Measurements from ENCODE around the gene ALOXE3. TPM values are rescaled to one million over a fixed set of nuclear protein-coding genes. Genes with fewer than 3 reads are reported as not detected.

The ALOXE3 gene
- total RNA-seq, 2 donors from 2014 or later = not detected

- H3K9me3 ChIP-seq = no peaks in the 10 kb centered on the region
- TF ChIP-seq CTCF (IDR thresholded peaks at IDR 0.05) = no peak
- TF ChIP-seq POLR2A (IDR thresholded peaks at IDR 0.05) = no peak
- peaks cover 0 to 16% of the 10 kb centered on the region in 2 donors for H3K27me3 ChIP-seq
- DNase-seq (no peak), ATAC-seq (no peak)
- no peak overlapping the region for H3K4me3 ChIP-seq
- intact Hi-C loops (cut with DNase I) = no loop called here
- peaks cover 43% of the 10 kb centered on the region for H3K4me1 ChIP-seq
- no peaks in the 10 kb centered on the region for H3K36me3 ChIP-seq (replicated peaks in 1 of 2; ENCODE audit: insufficient read depth in 1 of 2, low read depth in 2 of 2)
- WGBS, 2 donors = 12 to 29% methylated on average over 15 to 18 of the region's 18 CpGs
- no peak overlapping the region for H3K27ac ChIP-seq
Observed at GRCh38 chr17:8117367-8117979, 841 bp downstream of the ALOXE3 start.

- Histone ChIP-seq H3K36me3 (replicated peaks in 1 of 2; ENCODE audit: insufficient read depth in 1 of 2, low read depth in 2 of 2) (no peaks in the 10 kb centered on the region), H3K27me3 (peaks cover 0 to 11% of the 10 kb centered on the region in 2 donors), H3K4me3 (no peak overlapping the region), H3K9me3 (no peaks in the 10 kb centered on the region), H3K4me1 (peaks cover 36% of the 10 kb centered on the region), H3K27ac (no peak overlapping the region)
- DNase-seq (no peak), ATAC-seq (no peak)
- no peak for TF ChIP-seq CTCF (IDR thresholded peaks at IDR 0.05)
- TF ChIP-seq POLR2A (IDR thresholded peaks at IDR 0.05) = no peak
- 39 to 62% methylated on average over 17 to 18 of the region's 18 CpGs for WGBS, 2 donors
- intact Hi-C loops (cut with DNase I) = no loop called here
Observed at GRCh38 chr17:8116776-8117175, 1.5 kb downstream of the ALOXE3 start.

DNA sequence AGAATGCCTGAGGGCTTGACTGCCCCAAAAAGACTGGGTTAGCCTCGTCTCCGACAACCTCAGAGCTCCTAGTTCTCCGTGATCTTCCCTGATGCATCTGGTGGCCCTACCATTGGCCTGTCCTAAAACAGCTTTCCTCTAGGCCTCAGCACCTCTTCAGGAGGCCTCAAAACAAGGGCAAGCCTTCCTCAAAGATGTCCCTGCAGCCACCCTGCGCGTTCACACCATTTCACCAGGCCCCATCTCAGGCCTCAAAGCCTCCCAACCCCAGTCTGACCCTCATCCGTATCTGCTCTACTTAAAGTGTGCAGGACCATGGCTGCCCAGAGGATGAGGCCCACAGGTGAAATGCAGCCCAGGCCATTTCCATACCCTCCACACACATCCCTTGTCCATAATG lies 7.4 kb downstream of the ALOXE3 start:
- intact Hi-C loops (cut with DNase I) = no loop called here
- no peaks in the 10 kb centered on the region for H3K9me3 ChIP-seq
- H3K4me3 ChIP-seq = no peak overlapping the region
- peaks cover 10% of the 10 kb centered on the region for H3K4me1 ChIP-seq
- no peak for ATAC-seq
- H3K27ac ChIP-seq = no peak overlapping the region
- WGBS, 2 donors = 89 to 93% methylated on average over 6 of the region's 6 CpGs
- no peaks in the 10 kb centered on the region for H3K36me3 ChIP-seq (replicated peaks in 1 of 2; ENCODE audit: insufficient read depth in 1 of 2, low read depth in 2 of 2)
- TF ChIP-seq CTCF (IDR thresholded peaks at IDR 0.05) = no peak
- TF ChIP-seq POLR2A (IDR thresholded peaks at IDR 0.05) = no peak
- no peak for DNase-seq
- peaks cover 0 to 7% of the 10 kb centered on the region in 2 donors for H3K27me3 ChIP-seq

DNA sequence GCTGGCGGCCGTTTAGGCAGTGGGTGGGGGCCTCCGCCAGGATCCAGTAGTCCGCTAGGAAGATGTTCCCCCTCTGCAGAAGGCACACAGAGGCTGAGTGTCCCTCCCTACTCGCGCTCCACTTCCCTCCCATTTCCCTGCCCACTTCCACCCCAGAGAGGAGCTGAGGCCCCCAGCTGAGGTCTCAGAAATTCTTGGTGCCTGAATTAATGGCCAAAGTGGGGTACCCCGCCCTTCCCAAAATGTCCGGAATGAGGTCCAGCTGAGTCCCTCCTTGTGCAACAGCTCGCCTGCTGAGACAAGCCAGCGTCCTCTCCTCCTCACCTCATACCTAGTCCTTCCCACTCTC lies 7.9 kb downstream of the ALOXE3 start:
- DNase-seq (no peak), ATAC-seq (peak; percentile 12)
- no peak overlapping the region for H3K4me3 ChIP-seq
- no peak overlapping the region for H3K27ac ChIP-seq
- TF ChIP-seq POLR2A (IDR thresholded peaks at IDR 0.05) (no peak), CTCF (IDR thresholded peaks at IDR 0.05) (no peak)
- intact Hi-C loops (cut with DNase I) = no loop called here
- no peaks in the 10 kb centered on the region for H3K36me3 ChIP-seq (replicated peaks in 1 of 2; ENCODE audit: insufficient read depth in 1 of 2, low read depth in 2 of 2)
- no peaks in the 10 kb centered on the region for H3K9me3 ChIP-seq
- H3K4me1 ChIP-seq = peaks cover 10% of the 10 kb centered on the region
- whole genome bisulfite sequencing, 2 donors = 9 to 15% methylated on average over 8 to 10 of the region's 10 CpGs
- peaks cover 0 to 2% of the 10 kb centered on the region in 2 donors for H3K27me3 ChIP-seq

Data from body of pancreas (tissue), 4 donors.